HepG2 (cell line): ENCODE data around the gene SLC2A6. TPM values are rescaled to one million over a fixed set of nuclear protein-coding genes. Genes with fewer than 3 reads are reported as not detected.
A peak's percentile ranks its signal among the peaks of the same experiment; 100 is the strongest.

Experiments used
- CENPBD1 ChIP-seq: sonication (generic); formaldehyde crosslinking; IDR thresholded peaks from 2 replicates; pipeline ENCODE4 v1.8.0; 2022; ENCODE audit warnings: missing genetic modification reagents, low read depth, mild to moderate bottlenecking, borderline replicate concordance
- HNRNPLL ChIP-seq: fragments of 200-400 bp; formaldehyde crosslinking; IDR thresholded peaks from 2 replicates; pipeline ENCODE4 v1.6.1; 2017; ENCODE audit warnings: mild to moderate bottlenecking, low read depth, low read length; ENCODE audit not compliant: poor library complexity, severe bottlenecking
- MEIS1 ChIP-seq: sonication (generic); formaldehyde crosslinking; IDR thresholded peaks from 2 replicates; pipeline ENCODE4 v1.9.0; 2021; ENCODE audit warnings: mild to moderate bottlenecking, missing genetic modification reagents, moderate library complexity, borderline replicate concordance
- MTA3 ChIP-seq: sonication (generic); formaldehyde crosslinking; IDR thresholded peaks from 2 replicates; pipeline ENCODE4 v1.4.0; 2020; ENCODE audit warnings: missing genetic modification reagents
- NR2C2 ChIP-seq: sonication (generic); formaldehyde crosslinking; IDR thresholded peaks from 2 replicates; pipeline ENCODE4 v1.4.0; 2020; ENCODE audit warnings: missing genetic modification reagents, mild to moderate bottlenecking, moderate library complexity, borderline replicate concordance
- POLR2AphosphoS2 ChIP-seq: IDR thresholded peaks from 2 replicates; pipeline ENCODE4 v1.6.1; 2011; ENCODE audit warnings: low read depth, low read length, improper control_type of control experiment
- RBFOX2 ChIP-seq: fragments of 200-400 bp; formaldehyde crosslinking; IDR thresholded peaks from 2 replicates; pipeline ENCODE4 v1.6.1; 2017; ENCODE audit warnings: low read depth, mild to moderate bottlenecking, low read length
- TMF1 ChIP-seq: sonication (generic); formaldehyde crosslinking; IDR thresholded peaks from 2 replicates; pipeline ENCODE4 v1.8.1; 2022; ENCODE audit warnings: low read depth, missing genetic modification reagents
- ZBTB26 ChIP-seq: IDR thresholded peaks from 2 replicates; pipeline ENCODE4 v1.6.1; 2016; ENCODE audit warnings: missing compliant biosample characterization, missing genetic modification reagents, borderline replicate concordance
- ZBTB46 ChIP-seq: sonication (generic); formaldehyde crosslinking; IDR thresholded peaks from 2 replicates; pipeline ENCODE4 v1.4.0; 2020; ENCODE audit warnings: mild to moderate bottlenecking, missing genetic modification reagents, borderline replicate concordance
- ZNF205 ChIP-seq: IDR thresholded peaks from 2 replicates; pipeline ENCODE4 v1.6.1; 2018; ENCODE audit warnings: missing biosample characterization, missing genetic modification reagents
- ZNF280D ChIP-seq: sonication (generic); formaldehyde crosslinking; IDR thresholded peaks from 2 replicates; pipeline ENCODE4 v1.5.1; 2020; ENCODE audit warnings: mild to moderate bottlenecking, missing genetic modification reagents
- ZNF331 ChIP-seq: sonication (generic); formaldehyde crosslinking; IDR thresholded peaks from 2 replicates; pipeline ENCODE4 v1.4.0; 2020; ENCODE audit warnings: missing genetic modification reagents
- ZNF616 ChIP-seq: sonication (generic); formaldehyde crosslinking; IDR thresholded peaks from 2 replicates; pipeline ENCODE4 v1.5.0; 2020; ENCODE audit warnings: low read depth, mild to moderate bottlenecking, missing genetic modification reagents
- ZNF619 ChIP-seq: sonication (generic); formaldehyde crosslinking; IDR thresholded peaks from 2 replicates; pipeline ENCODE4 v1.4.0; 2020; ENCODE audit warnings: mild to moderate bottlenecking, missing genetic modification reagents
- ZNF713 ChIP-seq: sonication (generic); formaldehyde crosslinking; IDR thresholded peaks from 2 replicates; pipeline ENCODE4 v1.4.0; 2020; ENCODE audit warnings: mild to moderate bottlenecking, missing genetic modification reagents
- ZNF770 ChIP-seq: sonication (generic); formaldehyde crosslinking; IDR thresholded peaks from 2 replicates; pipeline ENCODE4 v1.5.0; 2020; ENCODE audit warnings: mild to moderate bottlenecking, missing genetic modification reagents
- polyA plus RNA-seq, 8 experiments: library from polyadenylated mRNA; depleted of rRNA in 3 of 8; stranded (reverse) in 7 of 8; unstranded in 1 of 8; fragments of >200 nt; fragmentation: Illumina TruSeq in 4 of 8; extraction: Trizol in 4 of 8; gene quantifications; 2 replicates each; pipeline versions ENCODE4 v1.2.1 to v1.2.3, GENCODE V29; 2011 to 2016; ENCODE audit warnings: low read depth in 4 of 8, missing spikeins in 1 of 8, mixed read lengths in 1 of 8; ENCODE audit not compliant: insufficient read depth in 1 of 8
- total RNA-seq, 5 experiments: library from RNA; depleted of rRNA; stranded (reverse); fragments of >200 nt; fragmentation: Illumina TruSeq; extraction: Trizol; gene quantifications; 2 replicates each; pipeline ENCODE4 v1.2.3, GENCODE V29; 2016; ENCODE audit warnings: low read depth in 1 of 5
- TF ChIP-seq, protein P1 (sequence below): sonication (generic); formaldehyde crosslinking; IDR thresholded peaks from 2 replicates; pipeline ENCODE4 v1.9.0; 2021; ENCODE audit warnings: missing genetic modification reagents, borderline replicate concordance

The SLC2A6 gene
- total and polyA plus RNA-seq, 2 of the 13 experiments (the other 11 are each of a cell fraction or from before 2014, with no cell fraction given), result 4.1 to 15.0 TPM

DNA sequence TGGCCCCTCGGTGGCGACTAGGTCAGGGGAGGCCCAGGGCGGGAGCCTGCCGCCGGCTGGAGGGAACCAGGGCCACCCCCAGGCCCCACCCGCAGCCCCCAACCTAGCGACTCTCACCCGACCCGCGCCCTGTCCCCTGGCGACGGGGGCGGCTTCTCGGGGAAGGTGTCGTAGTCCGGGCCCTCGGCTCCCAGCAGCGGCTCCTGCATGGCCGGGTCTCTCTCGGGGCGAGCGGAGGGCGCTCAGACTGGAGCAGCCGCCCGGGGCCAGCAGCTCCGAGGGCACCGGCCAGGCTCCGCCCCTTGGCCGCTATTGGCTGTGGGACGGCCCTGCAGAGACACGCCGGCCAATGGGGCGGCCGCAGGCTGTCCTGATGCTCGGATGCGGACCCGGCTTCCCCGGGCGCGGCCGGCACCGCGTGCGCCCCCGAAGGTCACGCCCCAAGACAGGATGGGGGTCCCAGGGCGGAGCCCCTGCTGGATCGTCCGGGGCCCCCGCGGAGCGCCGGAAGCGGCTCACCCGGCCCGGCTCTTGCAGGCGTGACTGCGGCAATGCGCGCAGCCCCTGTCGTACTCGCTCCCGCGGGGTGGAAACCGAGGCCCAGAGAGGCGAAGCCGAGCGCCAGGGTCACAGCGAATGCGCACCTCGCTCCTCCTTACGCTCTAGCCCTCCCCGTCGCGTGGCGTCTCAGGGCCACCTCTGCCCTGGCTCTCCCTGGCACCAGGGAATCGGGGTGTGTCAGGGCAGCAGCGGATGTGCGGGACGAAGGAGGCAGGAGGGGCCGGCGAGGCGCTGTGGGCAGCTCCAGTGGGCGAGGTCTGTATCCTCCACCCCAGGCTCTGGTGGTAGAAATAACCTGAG lies at the start of gene SLC2A6 (continued):
- TF ChIP-seq ZNF770 (CRISPR knock-in tag) (no peak), TMF1 (CRISPR knock-in tag) (no peak), ZNF331 (0 out of 2 replicates have a peak, but pooled peaks have one; percentile 18), RBFOX2 (peak; percentile 73), HNRNPLL (peak; percentile 45), ZNF713 (CRISPR knock-in tag) (no peak), MTA3 (CRISPR knock-in tag) (no peak), ZBTB26 (peak; percentile 2; the same call in 1 of the 2 replicates), ZBTB46 (CRISPR knock-in tag) (no peak), ZNF280D (CRISPR knock-in tag) (no peak), NR2C2 (CRISPR knock-in tag) (peak; percentile 32; the same call in 1 of the 2 replicates), ZNF619 (CRISPR knock-in tag) (0 out of 2 replicates have a peak, but pooled peaks have one; percentile 54), ZNF616 (CRISPR knock-in tag) (no peak), MEIS1 (CRISPR knock-in tag) (peak; percentile 77), ZNF205 (CRISPR knock-in tag) (peak; percentile 30; the same call in 1 of the 2 replicates), CENPBD1 (CRISPR knock-in tag) (no peak), POLR2AphosphoS2 (no peak)
- TF ChIP-seq, protein P1, sequence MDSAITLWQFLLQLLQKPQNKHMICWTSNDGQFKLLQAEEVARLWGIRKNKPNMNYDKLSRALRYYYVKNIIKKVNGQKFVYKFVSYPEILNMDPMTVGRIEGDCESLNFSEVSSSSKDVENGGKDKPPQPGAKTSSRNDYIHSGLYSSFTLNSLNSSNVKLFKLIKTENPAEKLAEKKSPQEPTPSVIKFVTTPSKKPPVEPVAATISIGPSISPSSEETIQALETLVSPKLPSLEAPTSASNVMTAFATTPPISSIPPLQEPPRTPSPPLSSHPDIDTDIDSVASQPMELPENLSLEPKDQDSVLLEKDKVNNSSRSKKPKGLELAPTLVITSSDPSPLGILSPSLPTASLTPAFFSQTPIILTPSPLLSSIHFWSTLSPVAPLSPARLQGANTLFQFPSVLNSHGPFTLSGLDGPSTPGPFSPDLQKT, result no peak
